ENCODE results near the gene PPIB.
"Not testable (repeated sequence)": the region's sequence is repeated elsewhere in the genome, so short reads cannot be mapped to it uniquely, and the experiment has no call there.

The PPIB gene

DNA sequence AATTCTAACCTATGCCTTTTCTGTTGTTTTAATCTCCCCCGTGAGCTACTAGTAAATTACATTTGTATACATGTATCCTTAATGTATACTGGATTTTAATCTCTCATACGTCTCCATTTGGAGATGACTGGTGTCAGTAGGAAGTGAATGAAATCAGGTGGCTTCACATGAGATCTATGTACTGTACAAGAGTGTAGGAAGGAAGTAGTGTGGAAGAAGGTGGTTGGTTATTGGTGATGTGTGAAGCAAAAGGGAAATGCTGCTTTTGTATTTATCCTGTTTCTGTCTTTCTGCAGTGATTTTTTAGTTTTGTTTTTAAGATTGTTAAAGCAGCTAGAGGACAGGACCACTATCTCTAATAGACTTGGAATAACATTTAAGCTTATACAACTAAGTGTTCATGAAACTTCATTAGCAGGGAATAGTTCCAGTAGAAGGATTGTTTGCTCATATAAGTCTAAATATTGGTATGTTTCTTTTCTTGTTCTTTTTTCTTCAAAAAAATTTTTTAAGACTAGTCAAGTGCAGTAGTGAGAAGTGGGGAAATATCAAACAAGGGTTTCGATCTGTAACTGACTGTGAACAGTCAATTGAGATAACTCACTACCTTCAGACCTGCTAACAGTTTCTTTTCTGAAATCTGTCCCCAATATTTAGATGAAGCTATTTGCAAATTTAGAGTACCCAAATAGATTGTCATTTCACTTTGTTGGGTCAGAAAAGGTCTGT, 51.7 kb downstream of the PPIB start:
- Mint-ChIP-seq H3K4me3 (no peak overlapping the region), H3K9me3 (no peaks in the 10 kb centered on the region), H3K4me1 (peaks cover 61% of the 10 kb centered on the region), H3K27me3 (no peaks in the 10 kb centered on the region), H3K27ac (peak overlapping the region; percentile 23), H3K36me3 (peaks cover 28% of the 10 kb centered on the region)
- ATAC-seq, result peak; percentile 64

DNA sequence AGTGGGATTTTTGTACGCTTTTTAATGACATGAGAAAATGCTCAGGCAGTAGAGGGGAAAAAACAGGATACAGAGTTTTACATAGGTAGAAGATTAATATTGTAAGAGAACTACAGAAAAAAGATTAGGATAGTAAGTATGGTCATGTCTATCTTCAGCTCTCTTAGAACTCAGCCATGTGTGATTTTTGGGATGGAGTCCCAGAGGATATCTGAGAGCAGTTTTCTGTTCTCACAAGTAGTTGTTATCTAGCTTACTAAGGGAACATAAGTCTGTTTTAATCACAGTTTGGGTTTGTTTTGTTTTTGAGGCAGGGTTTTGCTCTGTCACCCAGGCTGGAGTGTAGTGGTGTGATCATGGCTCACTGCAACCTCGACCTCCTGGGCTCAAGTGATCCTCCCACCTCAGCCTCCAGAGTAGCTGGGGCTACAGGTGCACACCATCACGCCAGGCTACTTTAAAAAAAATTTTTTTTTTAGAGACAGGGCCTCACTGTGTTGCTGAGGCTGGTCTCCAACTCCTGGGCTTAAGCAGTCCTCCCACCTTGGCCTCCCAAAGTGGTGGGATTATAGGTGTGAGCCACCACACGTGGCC, 52.6 kb downstream of the PPIB start:
- not testable (repeated sequence) for ATAC-seq, H3K27me3 Mint-ChIP-seq, H3K9me3 Mint-ChIP-seq, H3K4me3 Mint-ChIP-seq
- peak overlapping the region; percentile 23 for H3K27ac Mint-ChIP-seq
- peaks cover 28% of the 10 kb centered on the region for H3K36me3 Mint-ChIP-seq
- peaks cover 61% of the 10 kb centered on the region for H3K4me1 Mint-ChIP-seq

DNA sequence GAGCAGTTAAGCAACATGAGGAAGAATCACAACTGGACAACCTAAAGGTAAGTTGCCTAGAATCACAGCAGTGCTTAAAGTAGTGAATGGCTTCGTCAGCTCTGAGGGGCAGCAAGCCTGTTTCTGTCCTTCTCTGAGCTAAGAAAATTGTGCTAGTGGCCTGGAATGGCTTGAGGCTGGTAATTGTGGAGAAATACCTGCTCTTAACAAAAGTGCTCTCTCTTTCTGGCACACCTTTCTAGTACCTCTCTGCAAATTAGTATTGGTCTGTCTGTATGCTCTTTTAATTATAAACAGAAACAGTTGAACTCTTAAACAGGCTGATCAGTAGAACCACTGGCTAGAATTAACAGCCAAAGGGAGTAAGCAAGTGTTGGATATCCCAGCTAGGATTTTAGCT, 55.5 kb downstream of the PPIB start:
- H3K4me3 Mint-ChIP-seq, result no peak overlapping the region
- H3K27me3 Mint-ChIP-seq, result no peaks in the 10 kb centered on the region
- peaks cover 2% of the 10 kb centered on the region for H3K9me3 Mint-ChIP-seq
- peak overlapping the region; percentile 12 for H3K27ac Mint-ChIP-seq
- H3K36me3 Mint-ChIP-seq, result peaks cover 11% of the 10 kb centered on the region
- H3K4me1 Mint-ChIP-seq, result peaks cover 54% of the 10 kb centered on the region
- ATAC-seq, result no peak

Measured in stimulated activated memory B cell treated with anti-CD40 and anti-IgM and Interleukin-4, amounts not matched to agents 10 μg/mL and 1 μg/mL and 100 μg/mL, for 72 hours (primary cell).